ENCODE data around the gene GLIS2. TPM values are rescaled to one million over a fixed set of nuclear protein-coding genes. Genes with fewer than 3 reads are reported as not detected.
"Not testable (repeated sequence)": the region's sequence is repeated elsewhere in the genome, so short reads cannot be mapped to it uniquely, and the experiment has no call there.

Gene GLIS2
- total and polyA plus RNA-seq, 10 of the 15 experiments (the other 5 are each of a cell fraction or from before 2014, with no cell fraction given), result 0.03 to 0.64 (median 0.18) TPM; not detected in 4

- in situ Hi-C loops (cut with MboI) (no loop called here), intact Hi-C loops (cut with micrococcal nuclease; ENCODE audit: unreplicated experiment) (no loop called here)
- no peaks in the 10 kb centered on the region for H3K9me3 ChIP-seq (replicated peaks; ENCODE audit: control insufficient read depth, insufficient read depth, low read length)
- H3K27me3 ChIP-seq (replicated peaks in 1 of 2; ENCODE audit: control insufficient read depth in 2 of 2, insufficient read depth in 2 of 2, low read length in 1 of 2), result no peaks in the 10 kb centered on the region
- CTCF ChIA-PET, result no interaction called here
- BruUV-seq (replicated peaks), result no TSS peak
- H3K4me2 ChIP-seq (ENCODE audit: control insufficient read depth, insufficient read depth), result no peak overlapping the region
- no peak for DNase-seq (ENCODE audit: low read depth, low spot score)
- no peak overlapping the region for H3K4me3 ChIP-seq
- peaks cover 0 to 18% of the 10 kb centered on the region in 2 experiments for H3K36me3 ChIP-seq (ENCODE audit: control insufficient read depth in 2 of 2, insufficient read depth in 2 of 2, low read length in 1 of 2)
- POLR2A ChIA-PET, result interaction anchor here (1.3 kb wide), 1 partner anchor 10 kb away, joined by 3 read pairs; no protein-coding TSS in a partner anchor
- ATAC-seq, result no peak
- H3K9ac ChIP-seq (ENCODE audit: control insufficient read depth, insufficient read depth, low read length), result no peak overlapping the region
- SMC1A ChIA-PET (ENCODE audit: uncharacterized antibody, unreplicated experiment), result no interaction called here
- H4K20me1 ChIP-seq (ENCODE audit: control insufficient read depth, insufficient read depth), result peaks cover 6% of the 10 kb centered on the region; the same call in 1 of the 2 replicates
- TF ChIP-seq KAT2A (conservative IDR thresholded peaks at IDR 0.05; ENCODE audit: control insufficient read depth, low read depth, low read length) (no peak), CEBPB (IDR thresholded peaks at IDR 0.05; ENCODE audit: borderline replicate concordance in 1 of 2, low read depth in 2 of 2, low read length in 2 of 2) (no peak), BMI1 (IDR thresholded peaks at IDR 0.05; ENCODE audit: borderline replicate concordance) (no peak)
- RAD21 ChIA-PET (ENCODE audit: unreplicated experiment), result no interaction called here
- no peaks in the 10 kb centered on the region for H3K4me1 ChIP-seq (ENCODE audit: control insufficient read depth, insufficient read depth, low read length)
- no peak overlapping the region for H2AFZ ChIP-seq (ENCODE audit: control insufficient read depth, low read depth, low read length)
- 93% methylated on average over 21 of the region's 21 CpGs for WGBS (ENCODE audit: insufficient coverage, insufficient replicate concordance, low lambda C conversion rate, missing lambda C conversion rate)
- FAIRE-seq, result no peak
- no peak overlapping the region for H3K27ac ChIP-seq (ENCODE audit: control insufficient read depth, insufficient read depth)
- H3K79me2 ChIP-seq (ENCODE audit: control insufficient read depth, insufficient read depth, low read length), result peaks cover 7% of the 10 kb centered on the region
Measured at GRCh38 chr16:4342866-4343744, 27.2 kb downstream of the GLIS2 start.

DNA sequence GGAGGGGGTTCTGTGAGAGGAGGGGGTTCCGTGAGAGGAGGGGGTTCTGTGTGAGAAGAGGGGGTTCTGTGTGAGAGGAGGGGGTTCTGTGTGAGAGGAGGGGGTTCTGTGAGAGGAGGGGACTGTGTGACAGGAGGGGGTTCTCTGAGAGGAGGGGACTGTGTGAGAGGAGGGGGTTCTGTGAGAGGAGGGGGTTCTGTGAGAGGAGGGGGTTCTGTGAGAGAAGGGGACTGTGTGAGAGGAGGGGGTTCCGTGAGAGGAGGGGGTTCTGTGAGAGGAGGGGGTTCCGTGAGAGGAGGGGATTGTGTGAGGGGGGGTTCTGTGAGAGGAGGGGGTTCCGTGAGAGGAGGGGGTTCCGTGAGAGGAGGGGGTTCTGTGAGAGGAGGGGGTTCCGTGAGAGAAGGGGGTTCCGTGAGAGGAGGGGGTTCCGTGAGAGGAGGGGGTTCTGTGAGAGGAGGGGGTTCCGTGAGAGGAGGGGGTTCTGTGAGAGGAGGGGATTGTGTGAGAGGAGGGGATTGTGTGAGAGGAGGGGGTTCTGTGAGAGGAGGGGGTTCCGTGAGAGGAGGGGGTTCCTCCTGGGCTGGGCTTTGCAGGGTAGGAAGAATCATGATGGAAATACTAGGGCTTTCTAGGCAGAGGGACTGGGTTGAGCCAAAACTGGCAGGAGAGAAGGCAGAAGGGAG lies 28.6 kb downstream of the GLIS2 start:
- SMC1A ChIA-PET (ENCODE audit: uncharacterized antibody, unreplicated experiment); H3K4me1 ChIP-seq (ENCODE audit: control insufficient read depth, insufficient read depth, low read length); H3K9ac ChIP-seq (ENCODE audit: control insufficient read depth, insufficient read depth, low read length); H3K9me3 ChIP-seq (replicated peaks; ENCODE audit: control insufficient read depth, insufficient read depth, low read length); intact Hi-C loops (cut with micrococcal nuclease; ENCODE audit: unreplicated experiment); H4K20me1 ChIP-seq (ENCODE audit: control insufficient read depth, insufficient read depth); FAIRE-seq; DNase-seq (ENCODE audit: low read depth, low spot score); ATAC-seq; BruUV-seq (replicated peaks); POLR2A ChIA-PET; RAD21 ChIA-PET (ENCODE audit: unreplicated experiment); in situ Hi-C loops (cut with MboI); H3K4me3 ChIP-seq; H3K36me3 ChIP-seq (ENCODE audit: control insufficient read depth in 2 of 2, insufficient read depth in 2 of 2, low read length in 1 of 2); H3K4me2 ChIP-seq (ENCODE audit: control insufficient read depth, insufficient read depth); H3K27ac ChIP-seq (ENCODE audit: control insufficient read depth, insufficient read depth); H3K27me3 ChIP-seq (replicated peaks in 1 of 2; ENCODE audit: control insufficient read depth in 2 of 2, insufficient read depth in 2 of 2, low read length in 1 of 2); H2AFZ ChIP-seq (ENCODE audit: control insufficient read depth, low read depth, low read length); CTCF ChIA-PET: not testable (repeated sequence)
- 50% methylated on average over 2 of the region's 10 CpGs for WGBS (ENCODE audit: insufficient coverage, insufficient replicate concordance, low lambda C conversion rate, missing lambda C conversion rate)
- peaks cover 13% of the 10 kb centered on the region for H3K79me2 ChIP-seq (ENCODE audit: control insufficient read depth, insufficient read depth, low read length)
